Osteoblast (primary cell): ENCODE results near the gene ARHGAP42. TPM values are rescaled to one million over a fixed set of nuclear protein-coding genes. Genes with fewer than 3 reads are reported as not detected.

Experiments
- DNase-seq: peaks from one replicate; pipeline ENCODE4 v3.0.0; 2011; ENCODE audit warnings: low spot score, mixed read lengths; ENCODE audit not compliant: insufficient read length; ENCODE audit errors: missing footprints
- H2AFZ ChIP-seq: 2 replicates; pipeline ENCODE4 v1.6.0; 2011; ENCODE audit warnings: mild to moderate bottlenecking, low read length
- H3K27ac ChIP-seq: 2 replicates; pipeline ENCODE4 v1.5.1; 2011; ENCODE audit warnings: mild to moderate bottlenecking, low read depth, low read length, moderate library complexity
- H3K27me3 ChIP-seq: 2 replicates; pipeline ENCODE4 v1.6.0; 2012; ENCODE audit warnings: mild to moderate bottlenecking, control low read depth, inconsistent platforms, low read length, moderate library complexity; ENCODE audit not compliant: insufficient read depth
- H3K36me3 ChIP-seq: 2 replicates; pipeline ENCODE4 v1.5.1; 2011; ENCODE audit warnings: mild to moderate bottlenecking, low read length, control low read depth, moderate library complexity; ENCODE audit not compliant: insufficient read depth
- H3K4me1 ChIP-seq: 2 replicates; pipeline ENCODE4 v1.5.1; 2011; ENCODE audit warnings: mild to moderate bottlenecking, low read length, control low read depth, moderate library complexity; ENCODE audit not compliant: insufficient read depth
- H3K4me2 ChIP-seq: 2 replicates; pipeline ENCODE4 v1.6.0; 2011; ENCODE audit warnings: mild to moderate bottlenecking, low read length; ENCODE audit not compliant: insufficient read depth
- H3K4me3 ChIP-seq: fragments of 200-600 bp; sonication (generic); 3 replicates; pipeline ENCODE4 v1.5.1; 2012; ENCODE audit warnings: mild to moderate bottlenecking, low read length, inconsistent platforms; ENCODE audit not compliant: insufficient read depth
- H3K79me2 ChIP-seq: 2 replicates; pipeline ENCODE4 v1.6.0; 2012; ENCODE audit warnings: mild to moderate bottlenecking, low read length, control low read depth, inconsistent platforms; ENCODE audit not compliant: insufficient read depth
- H3K9me3 ChIP-seq: 2 replicates; pipeline ENCODE4 v1.5.1; 2011; ENCODE audit warnings: low read depth, low read length, control low read depth
- H4K20me1 ChIP-seq: 2 replicates; pipeline ENCODE4 v1.6.0; 2012; ENCODE audit warnings: mild to moderate bottlenecking, low read length, control low read depth; ENCODE audit not compliant: insufficient read depth
- CTCF ChIP-seq: IDR thresholded peaks from 2 replicates; pipeline ENCODE4 v1.5.1; 2011; ENCODE audit warnings: mild to moderate bottlenecking, low read depth, low read length, moderate library complexity; ENCODE audit errors: extremely low read depth
- total RNA-seq: library from RNA; depleted of rRNA; stranded (reverse); fragments of >200 nt; gene quantifications from 2 replicates; pipeline ENCODE4 v1.2.3, GENCODE V29; 2012

The ARHGAP42 gene
- total RNA-seq, 1 donor: 9.4 TPM

- Histone ChIP-seq H3K79me2 (no peaks in the 10 kb centered on the region), H2AFZ (no peak overlapping the region), H4K20me1 (no peaks in the 10 kb centered on the region), H3K36me3 (peaks cover 3% of the 10 kb centered on the region), H3K9me3 (no peaks in the 10 kb centered on the region), H3K4me3 (no peak overlapping the region), H3K4me2 (no peak overlapping the region), H3K4me1 (peaks cover 4% of the 10 kb centered on the region), H3K27me3 (no peaks in the 10 kb centered on the region), H3K27ac (no peak overlapping the region)
- no peak for TF ChIP-seq CTCF
- DNase-seq: no peak
Measured at GRCh38 chr11:100774132-100774531, 87.0 kb downstream of the ARHGAP42 start.

- no peak overlapping the region for H3K27ac ChIP-seq
- no peaks in the 10 kb centered on the region for H3K79me2 ChIP-seq
- H3K4me2 ChIP-seq: no peak overlapping the region
- H3K36me3 ChIP-seq: peaks cover 3% of the 10 kb centered on the region
- H3K27me3 ChIP-seq: no peaks in the 10 kb centered on the region
- no peak for TF ChIP-seq CTCF
- H2AFZ ChIP-seq: no peak overlapping the region
- peaks cover 4% of the 10 kb centered on the region for H3K4me1 ChIP-seq
- H4K20me1 ChIP-seq: no peaks in the 10 kb centered on the region
- no peaks in the 10 kb centered on the region for H3K9me3 ChIP-seq
- no peak for DNase-seq
- no peak overlapping the region for H3K4me3 ChIP-seq
Measured at GRCh38 chr11:100774859-100775258, 87.8 kb downstream of the ARHGAP42 start.

GRCh38 chr11:100776212-100776896, 89.3 kb downstream of the ARHGAP42 start:
- Histone ChIP-seq H3K4me2 (no peak overlapping the region), H3K79me2 (no peaks in the 10 kb centered on the region), H3K36me3 (peaks cover 3% of the 10 kb centered on the region), H4K20me1 (no peaks in the 10 kb centered on the region), H3K4me3 (no peak overlapping the region), H3K27me3 (no peaks in the 10 kb centered on the region), H2AFZ (no peak overlapping the region), H3K27ac (peak overlapping the region; percentile 69), H3K4me1 (peaks cover 4% of the 10 kb centered on the region), H3K9me3 (no peaks in the 10 kb centered on the region)
- DNase-seq: peak; percentile 64
- TF ChIP-seq CTCF: no peak

- H3K4me3 ChIP-seq: no peak overlapping the region
- no peak for TF ChIP-seq CTCF
- H2AFZ ChIP-seq: no peak overlapping the region
- no peak overlapping the region for H3K27ac ChIP-seq
- H3K79me2 ChIP-seq: no peaks in the 10 kb centered on the region
- DNase-seq: no peak
- no peaks in the 10 kb centered on the region for H3K27me3 ChIP-seq
- H3K9me3 ChIP-seq: no peaks in the 10 kb centered on the region
- H3K36me3 ChIP-seq: peaks cover 3% of the 10 kb centered on the region
- peaks cover 4% of the 10 kb centered on the region for H3K4me1 ChIP-seq
- H3K4me2 ChIP-seq: no peak overlapping the region
- no peaks in the 10 kb centered on the region for H4K20me1 ChIP-seq
Measured at GRCh38 chr11:100777103-100777502, 90.0 kb downstream of the ARHGAP42 start.
